Measurements from ENCODE around the gene HSD17B2.

Gene HSD17B2

DNA sequence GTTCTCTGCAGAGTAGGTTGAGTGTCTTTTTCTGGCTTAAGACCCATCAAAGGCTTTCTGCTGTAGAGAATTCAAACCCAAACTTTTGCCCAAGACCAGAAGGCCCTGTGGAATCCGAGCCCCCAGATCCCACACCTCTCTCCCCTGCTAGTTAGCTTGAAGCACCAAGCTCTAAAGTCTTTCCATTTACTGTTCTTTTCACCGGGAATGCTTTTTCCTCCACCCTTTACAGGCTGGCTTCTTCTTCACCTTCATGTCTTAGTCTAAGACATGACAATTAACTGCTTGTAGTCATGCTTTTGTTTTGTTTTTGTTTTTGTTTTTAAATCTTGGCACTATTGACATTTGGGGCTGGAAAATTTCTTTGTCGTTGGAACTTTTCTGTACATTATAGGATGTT is 15.5 kb downstream of the HSD17B2 start:
- TF ChIP-seq TAF1 (IDR thresholded peaks at IDR 0.05; ENCODE audit: borderline replicate concordance, insufficient read depth, low read length) (no peak), POLR2AphosphoS5 (IDR thresholded peaks at IDR 0.05; ENCODE audit: low read depth, low read length) (no peak), FOXP2 (optimal IDR thresholded peaks at IDR 0.05; ENCODE audit: borderline replicate concordance, extremely low read depth, extremely low read length, insufficient read depth) (no peak), SIN3A (IDR thresholded peaks at IDR 0.05; ENCODE audit: borderline replicate concordance, insufficient read depth, low read length) (no peak)
- TF ChIP-seq, protein P1, sequence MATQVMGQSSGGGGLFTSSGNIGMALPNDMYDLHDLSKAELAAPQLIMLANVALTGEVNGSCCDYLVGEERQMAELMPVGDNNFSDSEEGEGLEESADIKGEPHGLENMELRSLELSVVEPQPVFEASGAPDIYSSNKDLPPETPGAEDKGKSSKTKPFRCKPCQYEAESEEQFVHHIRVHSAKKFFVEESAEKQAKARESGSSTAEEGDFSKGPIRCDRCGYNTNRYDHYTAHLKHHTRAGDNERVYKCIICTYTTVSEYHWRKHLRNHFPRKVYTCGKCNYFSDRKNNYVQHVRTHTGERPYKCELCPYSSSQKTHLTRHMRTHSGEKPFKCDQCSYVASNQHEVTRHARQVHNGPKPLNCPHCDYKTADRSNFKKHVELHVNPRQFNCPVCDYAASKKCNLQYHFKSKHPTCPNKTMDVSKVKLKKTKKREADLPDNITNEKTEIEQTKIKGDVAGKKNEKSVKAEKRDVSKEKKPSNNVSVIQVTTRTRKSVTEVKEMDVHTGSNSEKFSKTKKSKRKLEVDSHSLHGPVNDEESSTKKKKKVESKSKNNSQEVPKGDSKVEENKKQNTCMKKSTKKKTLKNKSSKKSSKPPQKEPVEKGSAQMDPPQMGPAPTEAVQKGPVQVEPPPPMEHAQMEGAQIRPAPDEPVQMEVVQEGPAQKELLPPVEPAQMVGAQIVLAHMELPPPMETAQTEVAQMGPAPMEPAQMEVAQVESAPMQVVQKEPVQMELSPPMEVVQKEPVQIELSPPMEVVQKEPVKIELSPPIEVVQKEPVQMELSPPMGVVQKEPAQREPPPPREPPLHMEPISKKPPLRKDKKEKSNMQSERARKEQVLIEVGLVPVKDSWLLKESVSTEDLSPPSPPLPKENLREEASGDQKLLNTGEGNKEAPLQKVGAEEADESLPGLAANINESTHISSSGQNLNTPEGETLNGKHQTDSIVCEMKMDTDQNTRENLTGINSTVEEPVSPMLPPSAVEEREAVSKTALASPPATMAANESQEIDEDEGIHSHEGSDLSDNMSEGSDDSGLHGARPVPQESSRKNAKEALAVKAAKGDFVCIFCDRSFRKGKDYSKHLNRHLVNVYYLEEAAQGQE (IDR thresholded peaks at IDR 0.05; ENCODE audit: insufficient read depth in 1 of 2, low read depth in 2 of 2, low read length in 2 of 2), result no peak

DNA sequence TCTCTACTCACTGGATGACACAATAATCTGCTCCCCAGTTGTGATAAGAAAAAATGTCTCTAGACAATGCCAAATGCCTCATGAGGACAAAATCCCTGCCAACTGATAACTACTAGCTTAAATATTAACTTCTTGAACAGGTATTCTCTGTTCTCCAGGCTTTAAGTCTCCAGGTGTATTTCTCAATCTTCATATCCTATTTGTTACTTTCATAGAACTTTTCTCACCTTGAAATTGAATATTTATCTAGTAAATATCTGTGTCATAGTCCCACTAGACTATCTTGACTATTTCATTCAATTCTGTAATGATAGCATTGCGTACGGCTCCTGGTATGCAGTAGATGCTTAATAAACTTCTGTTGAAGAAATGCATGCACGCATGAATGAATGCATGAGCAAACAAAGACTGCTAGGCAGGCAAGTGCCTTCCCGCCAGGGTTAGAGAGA is 15.9 kb downstream of the HSD17B2 start:
- no peak for TF ChIP-seq FOXP2 (optimal IDR thresholded peaks at IDR 0.05; ENCODE audit: borderline replicate concordance, extremely low read depth, extremely low read length, insufficient read depth)
- TF ChIP-seq, protein P1 (IDR thresholded peaks at IDR 0.05; ENCODE audit: insufficient read depth in 1 of 2, low read depth in 2 of 2, low read length in 2 of 2), result no peak
- TF ChIP-seq POLR2AphosphoS5 (IDR thresholded peaks at IDR 0.05; ENCODE audit: low read depth, low read length), result no peak
- TF ChIP-seq TAF1 (IDR thresholded peaks at IDR 0.05; ENCODE audit: borderline replicate concordance, insufficient read depth, low read length), result no peak
- TF ChIP-seq SIN3A (IDR thresholded peaks at IDR 0.05; ENCODE audit: borderline replicate concordance, insufficient read depth, low read length), result no peak

GRCh38 chr16:82051656-82052055 is 16.6 kb downstream of the HSD17B2 start:
- TF ChIP-seq FOXP2 (optimal IDR thresholded peaks at IDR 0.05; ENCODE audit: borderline replicate concordance, extremely low read depth, extremely low read length, insufficient read depth), result no peak
- no peak for TF ChIP-seq POLR2AphosphoS5 (IDR thresholded peaks at IDR 0.05; ENCODE audit: low read depth, low read length)
- TF ChIP-seq TAF1 (IDR thresholded peaks at IDR 0.05; ENCODE audit: borderline replicate concordance, insufficient read depth, low read length), result no peak
- TF ChIP-seq, protein P1 (IDR thresholded peaks at IDR 0.05; ENCODE audit: insufficient read depth in 1 of 2, low read depth in 2 of 2, low read length in 2 of 2), result no peak
- no peak for TF ChIP-seq SIN3A (IDR thresholded peaks at IDR 0.05; ENCODE audit: borderline replicate concordance, insufficient read depth, low read length)

GRCh38 chr16:82055117-82055516 is 20.1 kb downstream of the HSD17B2 start:
- TF ChIP-seq, protein P1 (IDR thresholded peaks at IDR 0.05; ENCODE audit: insufficient read depth in 1 of 2, low read depth in 2 of 2, low read length in 2 of 2), result no peak
- no peak for TF ChIP-seq SIN3A (IDR thresholded peaks at IDR 0.05; ENCODE audit: borderline replicate concordance, insufficient read depth, low read length)
- TF ChIP-seq POLR2AphosphoS5 (IDR thresholded peaks at IDR 0.05; ENCODE audit: low read depth, low read length), result no peak
- no peak for TF ChIP-seq TAF1 (IDR thresholded peaks at IDR 0.05; ENCODE audit: borderline replicate concordance, insufficient read depth, low read length)
- TF ChIP-seq FOXP2 (optimal IDR thresholded peaks at IDR 0.05; ENCODE audit: borderline replicate concordance, extremely low read depth, extremely low read length, insufficient read depth), result no peak
